Astrocyte (in vitro differentiated cells and primary cell): ENCODE data around the gene NDUFA11. TPM values are rescaled to one million over a fixed set of nuclear protein-coding genes. Genes with fewer than 3 reads are reported as not detected.

ENCODE experiments used
- DNase-seq: peaks from one replicate; pipeline ENCODE4 v3.0.0-alpha.2; 2010; ENCODE audit warnings: low read depth
- FAIRE-seq: peaks from 2 replicates; lab custom pipeline; 2011; peaks lifted over from hg19 to GRCh38; lab: Jason Lieb, UNC
- H2AFZ ChIP-seq: 2 replicates; pipeline ENCODE4 v1.6.0; 2012; ENCODE audit warnings: low read depth, low read length, inconsistent platforms
- H3K27ac ChIP-seq: 2 replicates; pipeline ENCODE4 v1.5.1; 2011; ENCODE audit warnings: low read depth, low read length, inconsistent platforms
- H3K27me3 ChIP-seq: 2 replicates; pipeline ENCODE4 v1.6.0; 2011; ENCODE audit warnings: low read length, inconsistent platforms; ENCODE audit not compliant: insufficient read depth
- H3K36me3 ChIP-seq: 2 replicates; pipeline ENCODE4 v1.5.1; 2011; ENCODE audit warnings: low read length, inconsistent platforms; ENCODE audit not compliant: insufficient read depth
- H3K4me1 ChIP-seq: 2 replicates; pipeline ENCODE4 v1.5.1; 2011; ENCODE audit warnings: low read length, inconsistent platforms; ENCODE audit not compliant: insufficient read depth
- H3K4me2 ChIP-seq: 2 replicates; pipeline ENCODE4 v1.6.0; 2012; ENCODE audit warnings: low read length, inconsistent platforms
- H3K4me3 ChIP-seq: 2 replicates; pipeline ENCODE4 v1.5.1; 2011; ENCODE audit warnings: low read depth, mild to moderate bottlenecking, low read length, inconsistent platforms; ENCODE audit not compliant: insufficient read depth
- H3K79me2 ChIP-seq: 2 replicates; pipeline ENCODE4 v1.6.0; 2012; ENCODE audit warnings: mild to moderate bottlenecking, low read length, inconsistent platforms; ENCODE audit not compliant: insufficient read depth
- H3K9ac ChIP-seq: 2 replicates; pipeline ENCODE4 v1.6.0; 2012; ENCODE audit warnings: mild to moderate bottlenecking, low read length, inconsistent platforms
- H3K9me3 ChIP-seq: 2 replicates; pipeline ENCODE4 v1.5.1; 2012; ENCODE audit warnings: low read depth, mild to moderate bottlenecking, low read length, inconsistent platforms; ENCODE audit not compliant: insufficient read depth
- H4K20me1 ChIP-seq: 2 replicates; pipeline ENCODE4 v1.6.0; 2012; ENCODE audit warnings: low read length, inconsistent platforms; ENCODE audit not compliant: insufficient read depth
- H3K27ac Mint-ChIP-seq: one replicate; pipeline ENCODE4 v1.8.0; 2021; ENCODE audit warnings: mild to moderate bottlenecking, mixed read lengths; ENCODE audit not compliant: unreplicated experiment
- H3K27me3 Mint-ChIP-seq: one replicate; pipeline ENCODE4 v1.8.0; 2021; ENCODE audit warnings: low read depth, mixed read lengths; ENCODE audit not compliant: unreplicated experiment
- H3K36me3 Mint-ChIP-seq: one replicate; pipeline ENCODE4 v1.8.0; 2021; ENCODE audit warnings: low read depth, mixed read lengths; ENCODE audit not compliant: unreplicated experiment
- H3K4me1 Mint-ChIP-seq: one replicate; pipeline ENCODE4 v1.8.0; 2021; ENCODE audit warnings: low read depth, mixed read lengths; ENCODE audit not compliant: unreplicated experiment
- H3K4me3 Mint-ChIP-seq: one replicate; pipeline ENCODE4 v1.8.0; 2021; ENCODE audit warnings: mild to moderate bottlenecking, moderate library complexity, mixed read lengths; ENCODE audit not compliant: unreplicated experiment
- H3K9me3 Mint-ChIP-seq: one replicate; pipeline ENCODE4 v1.8.0; 2021; ENCODE audit warnings: mild to moderate bottlenecking, mixed read lengths; ENCODE audit not compliant: unreplicated experiment
- CTCF ChIP-seq: IDR thresholded peaks from 2 replicates; pipeline ENCODE4 v1.5.1; 2011; ENCODE audit warnings: low read depth, mild to moderate bottlenecking, inconsistent platforms, low read length, moderate library complexity; ENCODE audit not compliant: insufficient read depth
- EZH2 ChIP-seq: IDR thresholded peaks from 2 replicates; pipeline ENCODE4 v1.6.1; 2012; ENCODE audit warnings: mild to moderate bottlenecking, low read length, inconsistent platforms; ENCODE audit not compliant: insufficient read depth
- total RNA-seq: library from RNA; stranded (reverse); gene quantifications from 2 replicates; pipeline ENCODE4 v1.2.1, GENCODE V29; 2021

Gene NDUFA11
- total RNA-seq, 1 donor from 2014 or later: 286 TPM

GRCh38 chr19:5895890-5896289, 7.7 kb downstream of the NDUFA11 start:
- peaks cover 6% of the 10 kb centered on the region for H3K4me1 ChIP-seq
- H3K4me2 ChIP-seq: no peak overlapping the region
- FAIRE-seq (no peak), DNase-seq (no peak)
- H2AFZ ChIP-seq: no peak overlapping the region
- no peak overlapping the region for H3K9ac ChIP-seq
- no peak overlapping the region for H3K4me3 ChIP-seq
- H3K36me3 ChIP-seq: peaks cover 1% of the 10 kb centered on the region
- no peak overlapping the region for H3K27ac Mint-ChIP-seq
- H3K9me3 Mint-ChIP-seq: no peaks in the 10 kb centered on the region
- no peaks in the 10 kb centered on the region for H3K27me3 ChIP-seq
- H3K36me3 Mint-ChIP-seq: peaks cover 4% of the 10 kb centered on the region
- H4K20me1 ChIP-seq: peaks cover 60% of the 10 kb centered on the region
- H3K27ac ChIP-seq: no peak overlapping the region
- no peak overlapping the region for H3K4me3 Mint-ChIP-seq
- H3K4me1 Mint-ChIP-seq: no peaks in the 10 kb centered on the region
- H3K9me3 ChIP-seq: no peaks in the 10 kb centered on the region
- H3K79me2 ChIP-seq: peaks cover 35% of the 10 kb centered on the region
- TF ChIP-seq CTCF (no peak), EZH2 (no peak)
- no peaks in the 10 kb centered on the region for H3K27me3 Mint-ChIP-seq

GRCh38 chr19:5895409-5895808, 8.2 kb downstream of the NDUFA11 start:
- H3K27me3 Mint-ChIP-seq: no peaks in the 10 kb centered on the region
- TF ChIP-seq EZH2: no peak
- TF ChIP-seq CTCF: no peak
- Histone ChIP-seq H2AFZ (no peak overlapping the region), H3K79me2 (peaks cover 30% of the 10 kb centered on the region), H3K27me3 (no peaks in the 10 kb centered on the region), H3K4me2 (no peak overlapping the region), H3K4me3 (no peak overlapping the region), H3K9ac (no peak overlapping the region), H3K36me3 (no peaks in the 10 kb centered on the region), H3K4me1 (peaks cover 6% of the 10 kb centered on the region), H4K20me1 (peaks cover 57% of the 10 kb centered on the region), H3K27ac (no peak overlapping the region), H3K9me3 (no peaks in the 10 kb centered on the region)
- DNase-seq (no peak), FAIRE-seq (no peak)
- H3K9me3 Mint-ChIP-seq: no peaks in the 10 kb centered on the region
- no peaks in the 10 kb centered on the region for H3K4me1 Mint-ChIP-seq
- H3K4me3 Mint-ChIP-seq: no peak overlapping the region
- no peak overlapping the region for H3K27ac Mint-ChIP-seq
- peaks cover 4% of the 10 kb centered on the region for H3K36me3 Mint-ChIP-seq

DNA sequence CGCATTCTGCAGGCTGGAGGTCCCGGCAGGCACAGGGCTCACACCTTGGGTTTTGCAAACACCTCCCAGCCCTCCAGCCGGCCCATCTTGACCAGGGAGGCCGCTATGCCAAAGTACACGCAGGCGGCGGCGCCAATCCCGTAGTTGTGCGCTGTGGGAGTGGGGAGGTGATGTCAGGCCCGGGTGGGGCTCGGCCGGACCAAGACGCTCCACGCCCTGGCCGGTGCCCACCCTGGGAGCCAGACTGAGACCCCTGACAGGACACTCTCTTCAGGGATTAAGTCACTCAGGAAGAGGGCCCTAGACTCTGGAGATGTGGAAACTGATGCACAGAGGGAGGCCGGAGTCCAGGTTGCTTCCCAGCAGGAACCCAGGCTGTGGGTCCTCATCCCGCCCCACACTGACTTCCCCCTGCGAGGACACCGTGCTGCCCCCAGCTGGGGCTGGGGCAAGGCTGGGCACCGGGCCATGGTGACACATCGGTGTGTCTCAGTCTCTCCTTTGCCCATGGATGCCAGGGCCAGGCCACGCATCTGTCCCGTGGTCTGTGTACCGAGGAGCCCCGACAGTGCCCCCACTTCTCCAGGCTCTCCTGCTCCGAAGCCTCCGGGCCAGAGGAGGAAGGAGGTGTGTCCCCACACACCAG, 8.8 kb downstream of the NDUFA11 start:
- DNase-seq (no peak), FAIRE-seq (no peak)
- Histone ChIP-seq H3K9ac (no peak overlapping the region), H3K4me3 (no peak overlapping the region), H3K36me3 (no peaks in the 10 kb centered on the region), H3K79me2 (peaks cover 24% of the 10 kb centered on the region), H4K20me1 (peaks cover 52% of the 10 kb centered on the region), H3K27me3 (no peaks in the 10 kb centered on the region), H3K4me2 (no peak overlapping the region), H2AFZ (no peak overlapping the region), H3K4me1 (peaks cover 6% of the 10 kb centered on the region), H3K9me3 (no peaks in the 10 kb centered on the region), H3K27ac (no peak overlapping the region)
- TF ChIP-seq CTCF (no peak), EZH2 (no peak)
- no peaks in the 10 kb centered on the region for H3K27me3 Mint-ChIP-seq
- H3K36me3 Mint-ChIP-seq: no peaks in the 10 kb centered on the region
- no peaks in the 10 kb centered on the region for H3K4me1 Mint-ChIP-seq
- no peaks in the 10 kb centered on the region for H3K9me3 Mint-ChIP-seq
- no peak overlapping the region for H3K27ac Mint-ChIP-seq
- no peak overlapping the region for H3K4me3 Mint-ChIP-seq
